Measurements from ENCODE around the gene KRI1.

Gene KRI1

GRCh38 chr19:10517760-10518443, 47.9 kb downstream of the KRI1 start:
- no peak for DNase-seq

DNA sequence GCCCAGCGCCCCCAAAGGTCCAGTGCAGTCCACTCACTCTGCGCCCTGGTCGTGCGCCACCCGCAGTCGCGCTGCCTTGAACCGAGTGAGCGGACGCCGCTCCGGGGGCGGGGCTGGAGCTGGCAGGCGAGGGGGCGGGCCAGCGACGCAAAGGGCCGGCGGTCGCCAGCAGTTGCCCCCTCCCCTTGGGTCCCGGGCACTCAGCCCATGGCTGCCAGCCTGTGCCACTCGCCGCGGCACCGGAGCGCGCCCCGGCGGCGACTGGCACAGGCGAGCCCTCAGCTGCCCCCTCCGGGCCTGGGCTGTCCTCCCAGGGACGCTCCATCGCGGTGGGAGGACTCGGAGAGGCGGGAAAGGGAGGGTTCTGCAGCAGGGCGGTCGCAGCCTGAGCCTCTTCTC, 48.5 kb downstream of the KRI1 start, which contains the start of gene S1PR5:
Gene S1PR5 (minus strand): TSS at position 87 of the 399 bp plus-strand sequence. CDS start 2,436 bp downstream, outside the sequence.
- no peak for DNase-seq

- no peak for DNase-seq
Measured at GRCh38 chr19:10516671-10517286, 49.0 kb downstream of the KRI1 start.

DNA sequence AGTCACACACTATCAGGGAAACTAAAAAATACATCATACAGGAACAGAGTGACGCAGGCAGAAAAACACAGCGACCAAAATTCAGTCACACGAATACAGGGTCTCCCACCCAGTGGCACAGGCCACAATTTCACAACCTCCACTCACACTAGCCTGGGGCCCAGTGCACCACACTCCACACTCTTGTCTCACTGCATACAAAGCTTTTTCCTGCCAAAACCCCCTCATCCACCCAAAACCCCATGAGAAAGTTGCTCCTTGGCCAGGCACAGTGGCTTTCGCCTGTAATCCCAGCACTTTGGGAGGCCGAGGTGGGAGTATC, 49.8 kb downstream of the KRI1 start:
- DNase-seq, result peak in 1 of 2 experiments; percentile 6

GRCh38 chr19:10514211-10515145, 51.3 kb downstream of the KRI1 start:
- DNase-seq, result peak; percentile 16 to 37

- no peak for DNase-seq
Measured at GRCh38 chr19:10513223-10513622, 52.6 kb downstream of the KRI1 start.

DNA sequence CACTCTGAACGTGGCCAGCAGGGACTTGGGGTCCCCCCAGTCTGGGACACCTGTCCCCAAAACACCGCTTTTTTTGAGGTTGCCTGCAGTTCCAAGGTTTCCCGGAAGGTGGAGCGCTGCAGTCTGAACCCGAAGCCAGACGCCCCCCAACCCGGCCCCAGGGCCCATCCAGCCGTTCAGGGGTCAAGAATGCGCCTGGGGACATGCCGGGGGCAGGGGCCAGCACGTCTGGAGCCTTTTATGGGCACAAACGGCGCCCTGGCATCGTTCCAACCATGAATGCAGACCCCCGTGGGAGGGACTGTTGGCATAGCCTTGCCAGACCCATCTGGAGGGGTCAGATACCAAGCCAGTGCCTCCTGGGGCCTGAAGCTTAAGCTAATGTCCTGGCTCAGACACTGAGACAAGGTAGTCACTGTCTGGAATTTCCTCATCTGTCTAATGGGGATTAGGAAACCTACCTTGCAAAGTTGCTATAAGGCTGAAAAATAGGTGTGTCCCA, 55.5 kb downstream of the KRI1 start:
- DNase-seq, result peak; percentile 37 to 57

DNA sequence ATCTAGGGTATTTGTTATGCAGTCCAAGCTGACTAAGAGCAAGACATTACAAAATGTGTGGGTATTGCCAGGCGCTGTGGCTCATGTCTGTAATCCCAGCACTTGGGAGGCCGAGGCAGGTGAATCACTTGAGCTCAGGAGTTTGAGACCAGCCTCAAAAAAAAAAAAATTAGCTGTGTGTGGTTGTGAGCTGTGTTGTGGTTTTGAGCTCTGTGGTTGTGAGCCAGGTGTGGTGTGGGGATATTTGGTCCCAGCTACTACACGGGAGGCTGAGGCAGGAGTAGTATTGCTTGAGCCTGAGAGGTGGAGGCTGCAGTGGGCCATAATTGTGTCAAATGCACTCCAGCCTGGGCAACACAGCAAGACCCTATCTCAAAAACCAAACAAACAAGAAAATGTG, 57.1 kb downstream of the KRI1 start:
- DNase-seq, result no peak

DNA sequence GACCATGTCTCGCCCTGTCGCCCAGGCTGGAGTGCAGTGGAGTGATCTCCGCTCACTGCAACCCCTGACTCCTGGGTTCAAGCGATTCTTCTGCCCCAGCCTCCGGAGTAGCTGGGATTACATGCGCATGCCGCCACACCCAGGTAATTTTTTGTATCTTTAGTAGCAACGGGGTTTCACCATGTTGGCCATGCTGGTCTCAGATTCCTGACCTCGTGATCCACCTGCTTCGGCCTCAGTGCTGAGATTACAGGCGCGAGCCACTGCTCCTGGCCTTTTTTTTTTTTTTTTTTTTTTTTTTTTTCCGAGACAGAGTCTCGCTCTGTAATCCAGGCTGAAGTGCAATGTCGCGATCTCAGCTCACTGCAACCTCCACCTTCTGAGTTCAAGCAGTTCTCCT, 57.8 kb downstream of the KRI1 start:
- DNase-seq, result no peak

GRCh38 chr19:10505583-10506229, 60.1 kb downstream of the KRI1 start:
- peak; percentile 74 to 82 for DNase-seq

Measured in stimulated activated CD4-positive, alpha-beta T cell treated with anti-CD3 and anti-CD28 coated beads, Interleukin-4, amount 100 ng/mL, for 4 hours (primary cell).